NB4 (cell line): ENCODE data around the gene HECTD4.
"Not testable (repeated sequence)": the region's sequence is repeated elsewhere in the genome, so short reads cannot be mapped to it uniquely, and the experiment has no call there.

Experiments
- MYC ChIP-seq: IDR thresholded peaks from 2 replicates; pipeline ENCODE4 v1.6.1; 2011; ENCODE audit warnings: low read depth, low read length
- POLR2A ChIP-seq: IDR thresholded peaks from 2 replicates; pipeline ENCODE4 v1.6.1; 2011; ENCODE audit warnings: mild to moderate bottlenecking; ENCODE audit not compliant: insufficient read length; ENCODE audit errors: extremely low read depth
- TF ChIP-seq, protein P1 (sequence below): IDR thresholded peaks from 2 replicates; pipeline ENCODE4 v1.6.1; 2011; ENCODE audit warnings: low read depth, low read length
- TF ChIP-seq, protein P2 (sequence below): IDR thresholded peaks from one replicate; pipeline ENCODE4 v1.5.1; 2012; ENCODE audit warnings: low read depth, low read length

DNA sequence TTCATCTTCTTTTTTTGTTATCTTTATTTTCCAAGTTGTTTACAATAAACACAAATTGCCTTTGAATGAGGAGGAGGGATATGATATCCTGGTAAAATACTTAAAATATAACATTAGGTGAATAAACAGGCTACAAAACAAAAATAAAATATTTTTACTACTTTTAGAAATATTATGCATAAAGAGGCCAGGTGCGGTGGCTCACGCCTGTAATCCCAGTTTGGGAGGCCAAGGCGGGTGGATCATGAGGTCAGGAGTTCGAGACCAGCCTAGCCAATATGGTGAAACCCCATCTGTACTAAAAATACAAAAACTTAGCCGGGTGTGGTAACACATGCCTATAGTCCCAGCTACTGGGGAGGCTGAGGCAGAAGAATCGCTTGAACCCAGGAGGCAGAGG lies 33.3 kb downstream of the HECTD4 start:
- TF ChIP-seq, protein P1, sequence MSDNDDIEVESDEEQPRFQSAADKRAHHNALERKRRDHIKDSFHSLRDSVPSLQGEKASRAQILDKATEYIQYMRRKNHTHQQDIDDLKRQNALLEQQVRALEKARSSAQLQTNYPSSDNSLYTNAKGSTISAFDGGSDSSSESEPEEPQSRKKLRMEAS: not testable (repeated sequence)
- TF ChIP-seq, protein P2, sequence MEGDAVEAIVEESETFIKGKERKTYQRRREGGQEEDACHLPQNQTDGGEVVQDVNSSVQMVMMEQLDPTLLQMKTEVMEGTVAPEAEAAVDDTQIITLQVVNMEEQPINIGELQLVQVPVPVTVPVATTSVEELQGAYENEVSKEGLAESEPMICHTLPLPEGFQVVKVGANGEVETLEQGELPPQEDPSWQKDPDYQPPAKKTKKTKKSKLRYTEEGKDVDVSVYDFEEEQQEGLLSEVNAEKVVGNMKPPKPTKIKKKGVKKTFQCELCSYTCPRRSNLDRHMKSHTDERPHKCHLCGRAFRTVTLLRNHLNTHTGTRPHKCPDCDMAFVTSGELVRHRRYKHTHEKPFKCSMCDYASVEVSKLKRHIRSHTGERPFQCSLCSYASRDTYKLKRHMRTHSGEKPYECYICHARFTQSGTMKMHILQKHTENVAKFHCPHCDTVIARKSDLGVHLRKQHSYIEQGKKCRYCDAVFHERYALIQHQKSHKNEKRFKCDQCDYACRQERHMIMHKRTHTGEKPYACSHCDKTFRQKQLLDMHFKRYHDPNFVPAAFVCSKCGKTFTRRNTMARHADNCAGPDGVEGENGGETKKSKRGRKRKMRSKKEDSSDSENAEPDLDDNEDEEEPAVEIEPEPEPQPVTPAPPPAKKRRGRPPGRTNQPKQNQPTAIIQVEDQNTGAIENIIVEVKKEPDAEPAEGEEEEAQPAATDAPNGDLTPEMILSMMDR: not testable (repeated sequence)
- TF ChIP-seq POLR2A, MYC: not testable (repeated sequence)
